K562 (cell line): ENCODE results near the gene ZZZ3. TPM values are rescaled to one million over a fixed set of nuclear protein-coding genes. Genes with fewer than 3 reads are reported as not detected.

Experiments used
- ATF6 ChIP-seq: sonication (generic); formaldehyde crosslinking; IDR thresholded peaks from 2 replicates; pipeline ENCODE4 v1.4.0; 2020; ENCODE audit warnings: mild to moderate bottlenecking, missing genetic modification reagents
- GABPA ChIP-seq: fragments of 200-800 bp; sonication (Bioruptor generic); conservative IDR thresholded peaks from 2 replicates; pipeline ENCODE4 v1.6.1; 2016; ENCODE audit warnings: low read depth, missing genetic modification characterization, missing compliant biosample characterization
- GABPB1 ChIP-seq: sonication (generic); formaldehyde crosslinking; IDR thresholded peaks from 2 replicates; pipeline ENCODE4 v1.8.0; 2022; ENCODE audit warnings: mild to moderate bottlenecking, missing genetic modification reagents
- KDM2B ChIP-seq: fragments of 250-450 bp; sonication (Bioruptor Pico); IDR thresholded peaks from 2 replicates; pipeline ENCODE4 v1.8.0; 2021; ENCODE audit warnings: mild to moderate bottlenecking, moderate library complexity
- KHSRP ChIP-seq: fragments of 450-650 bp; IDR thresholded peaks from 2 replicates; pipeline ENCODE4 v1.6.1; 2017
- NCOA4 ChIP-seq: fragments of 450-650 bp; IDR thresholded peaks from 2 replicates; pipeline ENCODE4 v1.6.1; 2018; ENCODE audit warnings: mild to moderate bottlenecking; ENCODE audit not compliant: partially characterized antibody
- RBM34 ChIP-seq: fragments of 200-400 bp; formaldehyde crosslinking; IDR thresholded peaks from 2 replicates; pipeline ENCODE4 v1.6.1; 2018; ENCODE audit warnings: low read length, borderline replicate concordance; ENCODE audit not compliant: insufficient read depth
- VEZF1 ChIP-seq: fragments of 200-800 bp; sonication (Bioruptor generic); IDR thresholded peaks from 2 replicates; pipeline ENCODE4 v1.6.1; 2017; ENCODE audit warnings: missing genetic modification characterization, missing compliant biosample characterization
- ZBED1 ChIP-seq: IDR thresholded peaks from 2 replicates; pipeline ENCODE4 v1.6.1; 2014
- ZFP1 ChIP-seq: fragments of 450-650 bp; formaldehyde crosslinking; IDR thresholded peaks from 2 replicates; pipeline ENCODE4 v1.4.0; 2020; ENCODE audit warnings: mild to moderate bottlenecking, mixed read lengths
- ZHX1 ChIP-seq: fragments of 150-350 bp; conservative IDR thresholded peaks from 2 replicates; pipeline ENCODE4 v1.6.1; 2014; ENCODE audit warnings: low read length
- ZNF143 ChIP-seq: sonication (generic); formaldehyde crosslinking; IDR thresholded peaks from 2 replicates; pipeline ENCODE4 v1.9.0; 2022; ENCODE audit warnings: mild to moderate bottlenecking, missing genetic modification reagents
- ZNF274 ChIP-seq: IDR thresholded peaks from 2 replicates; pipeline ENCODE4 v1.6.1; 2011; ENCODE audit warnings: low read depth, mild to moderate bottlenecking, low read length, moderate library complexity, borderline replicate concordance
- ZNF277 ChIP-seq: fragments of 250-450 bp; sonication (Bioruptor Pico); IDR thresholded peaks from 2 replicates; pipeline ENCODE4 v1.8.0; 2022; ENCODE audit warnings: inconsistent platforms, mild to moderate bottlenecking, moderate library complexity, borderline replicate concordance
- polyA plus RNA-seq, 8 experiments: library from polyadenylated mRNA; depleted of rRNA in 4 of 8; stranded (reverse) in 5 of 8; unstranded in 3 of 8; fragments of >200 nt; fragmentation: Nextera tagmentation in 2 of 8; fragmentation: Illumina TruSeq in 1 of 8; extraction: Ambion mirVana in 2 of 8; extraction: Trizol in 1 of 8; gene quantifications; 2 replicates each; pipeline versions ENCODE4 v1.2.1 to v1.2.3, GENCODE V29; 2011 to 2014; ENCODE audit warnings: inconsistent platforms in 1 of 8, missing spikeins in 1 of 8
- total RNA-seq, 7 experiments: library from RNA; depleted of rRNA in 6 of 7; stranded (reverse); fragments of >200 nt in 6 of 7; fragmentation: Illumina TruSeq in 2 of 7; extraction: Trizol in 2 of 7; gene quantifications; 2 replicates each; pipeline versions ENCODE4 v1.2.1 to v1.2.3, GENCODE V29; 2011 to 2021; ENCODE audit warnings: low replicate concordance in 1 of 7
- TF ChIP-seq, protein P1 (sequence below): sonication (generic); formaldehyde crosslinking; IDR thresholded peaks from 2 replicates; pipeline ENCODE4 v1.8.1; 2022; ENCODE audit warnings: missing genetic modification reagents

Gene ZZZ3
- total and polyA plus RNA-seq, 9 of the 15 experiments (the other 6 are each of a cell fraction or from before 2014, with no cell fraction given): 13.9 to 64.0 (median 36.7) TPM

DNA sequence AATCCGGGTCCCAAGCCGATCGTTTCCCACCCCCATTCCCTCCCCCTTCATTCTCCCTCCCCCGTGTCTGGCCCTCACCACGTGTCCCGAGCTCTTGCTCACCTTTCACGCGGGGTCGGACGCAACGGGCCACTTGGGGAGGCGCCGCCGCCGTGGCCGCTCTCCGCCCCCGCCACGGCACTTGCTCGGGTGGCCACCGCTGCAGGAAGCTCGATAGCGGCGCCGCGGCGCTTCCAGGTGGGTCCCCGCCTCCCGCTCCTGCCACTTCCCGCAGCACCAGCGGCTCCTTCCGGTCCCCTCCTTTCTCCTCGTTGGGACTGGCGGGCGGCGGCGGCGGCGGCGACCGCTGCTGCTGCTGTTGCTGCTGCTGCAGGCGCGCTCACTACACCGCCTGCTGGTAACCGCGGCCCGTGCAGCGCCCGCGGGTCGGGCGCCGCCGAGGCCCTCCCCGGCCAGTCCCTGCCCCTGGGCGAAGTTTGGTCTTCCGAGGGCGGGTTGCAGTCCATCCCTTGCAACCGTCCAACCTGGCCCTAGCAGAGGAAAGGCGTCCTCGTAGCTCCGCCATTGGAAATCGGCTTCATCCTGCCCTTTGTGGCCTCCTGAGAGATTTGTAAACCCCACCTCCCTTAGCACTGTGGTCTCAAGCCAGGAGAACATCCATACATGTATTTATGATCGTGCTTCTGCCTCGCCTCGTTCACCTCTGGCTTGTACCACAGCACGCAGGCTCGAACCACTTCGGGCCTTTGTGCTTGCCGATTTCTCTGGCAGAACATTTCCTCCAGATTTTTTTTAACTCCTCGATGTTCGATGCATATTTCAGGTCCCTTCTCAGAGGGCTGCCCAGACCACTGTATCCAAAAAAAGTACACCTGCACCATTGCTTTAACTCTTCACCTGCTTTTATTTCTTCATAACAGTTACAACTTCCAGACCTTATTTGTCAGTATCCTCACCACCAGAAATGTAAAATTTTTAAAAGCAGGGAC, 996 bp upstream of the ZZZ3 start (continued):
- TF ChIP-seq VEZF1 (CRISPR knock-in tag): peak; percentile 94
- TF ChIP-seq GABPB1: peak; percentile 89
- TF ChIP-seq ZHX1: no peak
- TF ChIP-seq GABPA (tag): peak; percentile 95
- 0 out of 2 replicates have a peak, but pooled peaks have one; percentile 7 for TF ChIP-seq ATF6
- TF ChIP-seq ZNF143 (CRISPR knock-in tag): no peak
- no peak for TF ChIP-seq ZNF277 (CRISPR knock-in tag)
- TF ChIP-seq, protein P1, sequence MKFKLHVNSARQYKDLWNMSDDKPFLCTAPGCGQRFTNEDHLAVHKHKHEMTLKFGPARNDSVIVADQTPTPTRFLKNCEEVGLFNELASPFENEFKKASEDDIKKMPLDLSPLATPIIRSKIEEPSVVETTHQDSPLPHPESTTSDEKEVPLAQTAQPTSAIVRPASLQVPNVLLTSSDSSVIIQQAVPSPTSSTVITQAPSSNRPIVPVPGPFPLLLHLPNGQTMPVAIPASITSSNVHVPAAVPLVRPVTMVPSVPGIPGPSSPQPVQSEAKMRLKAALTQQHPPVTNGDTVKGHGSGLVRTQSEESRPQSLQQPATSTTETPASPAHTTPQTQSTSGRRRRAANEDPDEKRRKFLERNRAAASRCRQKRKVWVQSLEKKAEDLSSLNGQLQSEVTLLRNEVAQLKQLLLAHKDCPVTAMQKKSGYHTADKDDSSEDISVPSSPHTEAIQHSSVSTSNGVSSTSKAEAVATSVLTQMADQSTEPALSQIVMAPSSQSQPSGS (CRISPR knock-in tag): no peak
- TF ChIP-seq KHSRP: no peak
- TF ChIP-seq RBM34: 0 out of 2 replicates have a peak, but pooled peaks have one; percentile 61
- no peak for TF ChIP-seq ZNF274
- no peak for TF ChIP-seq KDM2B (CRISPR knock-in tag)
- 0 out of 2 replicates have a peak, but pooled peaks have one; percentile 24 for TF ChIP-seq ZBED1
- no peak for TF ChIP-seq NCOA4
- TF ChIP-seq ZFP1 (CRISPR knock-in tag): no peak
